ENCODE results near the gene ABR.
A peak's percentile ranks its signal among the peaks of the same experiment; 100 is the strongest.

Gene ABR

GRCh38 chr17:1107083-1107776 lies 72.6 kb downstream of the ABR start:
- H3K14ac ChIP-seq (ENCODE audit: low read length in 2 of 2): peak overlapping the region in 1 of 2 experiments; percentile 18
- no peak for DNase-seq
- no peak overlapping the region for H2BK15ac ChIP-seq (ENCODE audit: low read depth, poor library complexity, severe bottlenecking)
- H2BK120ac ChIP-seq (ENCODE audit: low read depth, low read length): no peak overlapping the region
- no peak overlapping the region for H3K27ac ChIP-seq (ENCODE audit: low read length, poor library complexity, severe bottlenecking)
- WGBS: 94% methylated on average over 20 of the region's 20 CpGs
- no peak overlapping the region for H4K91ac ChIP-seq (ENCODE audit: low read length)
- peak overlapping the region in 1 of 2 experiments; percentile 78 for H3K23ac ChIP-seq (ENCODE audit: low read length in 2 of 2)
- H3K36me3 ChIP-seq (ENCODE audit: control insufficient read depth in 1 of 2, insufficient read depth in 2 of 2, low read depth in 1 of 2, low read length in 2 of 2): peaks cover 26 to 27% of the 10 kb centered on the region in 2 experiments
- peak overlapping the region in 1 of 2 experiments; percentile 7 for H2BK12ac ChIP-seq (ENCODE audit: low read length in 2 of 2)
- H3K9me3 ChIP-seq (ENCODE audit: control insufficient read depth, low read length): no peaks in the 10 kb centered on the region
- no peaks in the 10 kb centered on the region for H3K27me3 ChIP-seq (ENCODE audit: control insufficient read depth in 1 of 2, insufficient read depth in 1 of 2, low read length in 2 of 2)
- H2AFZ ChIP-seq (ENCODE audit: low read depth, low read length): no peak overlapping the region
- no peak overlapping the region for H3K9ac ChIP-seq (ENCODE audit: low read length)
- H3K79me1 ChIP-seq (replicated peaks; ENCODE audit: low read length, poor library complexity, severe bottlenecking): peaks cover 22% of the 10 kb centered on the region
- no peak overlapping the region for H2AK5ac ChIP-seq (ENCODE audit: low read length, severe bottlenecking)
- no peak overlapping the region for H3K18ac ChIP-seq (ENCODE audit: low read depth in 1 of 2, low read length in 2 of 2)
- no peak overlapping the region for H2BK5ac ChIP-seq (ENCODE audit: low read depth, low read length, poor library complexity, severe bottlenecking)
- H3K4me3 ChIP-seq (ENCODE audit: insufficient read depth in 1 of 2, low read depth in 1 of 2, low read length in 2 of 2): peak overlapping the region in 1 of 2 experiments; percentile 89
- no peak overlapping the region for H3K4me2 ChIP-seq (ENCODE audit: low read length, poor library complexity, severe bottlenecking)
- no peak overlapping the region for H4K8ac ChIP-seq (ENCODE audit: low read length)
- H3K4ac ChIP-seq (ENCODE audit: low read depth in 1 of 2, low read length in 2 of 2): no peak overlapping the region
- H3K4me1 ChIP-seq (ENCODE audit: control insufficient read depth, insufficient read depth, low read depth, low read length): peaks cover 46% of the 10 kb centered on the region

- H3K4me2 ChIP-seq (ENCODE audit: low read length, poor library complexity, severe bottlenecking): no peak overlapping the region
- H3K23ac ChIP-seq (ENCODE audit: low read length in 2 of 2): no peak overlapping the region
- no peak overlapping the region for H3K9ac ChIP-seq (ENCODE audit: low read length)
Observed at GRCh38 chr17:1104222-1104621, 75.6 kb downstream of the ABR start.

GRCh38 chr17:1100382-1100781 lies 79.4 kb downstream of the ABR start:
- Histone ChIP-seq H2BK5ac (ENCODE audit: low read depth, low read length, poor library complexity, severe bottlenecking) (no peak overlapping the region), H3K27ac (ENCODE audit: low read length, poor library complexity, severe bottlenecking) (no peak overlapping the region), H3K4me2 (ENCODE audit: low read length, poor library complexity, severe bottlenecking) (no peak overlapping the region), H3K9me3 (ENCODE audit: control insufficient read depth, low read length) (no peaks in the 10 kb centered on the region), H3K4ac (ENCODE audit: low read depth in 1 of 2, low read length in 2 of 2) (no peak overlapping the region), H3K36me3 (ENCODE audit: control insufficient read depth in 1 of 2, insufficient read depth in 2 of 2, low read depth in 1 of 2, low read length in 2 of 2) (peaks cover 55 to 59% of the 10 kb centered on the region in 2 experiments), H3K18ac (ENCODE audit: low read depth in 1 of 2, low read length in 2 of 2) (no peak overlapping the region), H2BK120ac (ENCODE audit: low read depth, low read length) (no peak overlapping the region), H3K4me3 (ENCODE audit: insufficient read depth in 1 of 2, low read depth in 1 of 2, low read length in 2 of 2) (no peak overlapping the region), H3K4me1 (ENCODE audit: control insufficient read depth, insufficient read depth, low read depth, low read length) (peaks cover 6% of the 10 kb centered on the region), H4K91ac (ENCODE audit: low read length) (no peak overlapping the region), H2AK5ac (ENCODE audit: low read length, severe bottlenecking) (no peak overlapping the region), H3K9ac (ENCODE audit: low read length) (no peak overlapping the region), H3K27me3 (ENCODE audit: control insufficient read depth in 1 of 2, insufficient read depth in 1 of 2, low read length in 2 of 2) (no peaks in the 10 kb centered on the region), H2AFZ (ENCODE audit: low read depth, low read length) (no peak overlapping the region), H2BK15ac (ENCODE audit: low read depth, poor library complexity, severe bottlenecking) (no peak overlapping the region), H3K79me1 (replicated peaks; ENCODE audit: low read length, poor library complexity, severe bottlenecking) (peaks cover 39% of the 10 kb centered on the region), H3K23ac (ENCODE audit: low read length in 2 of 2) (no peak overlapping the region), H2BK12ac (ENCODE audit: low read length in 2 of 2) (no peak overlapping the region), H3K14ac (ENCODE audit: low read length in 2 of 2) (no peak overlapping the region), H4K8ac (ENCODE audit: low read length) (peak overlapping the region; percentile 19)
- 93% methylated on average over 11 of the region's 11 CpGs for WGBS
- DNase-seq: no peak

More at GRCh38 chr17:1104222-1104621, 75.6 kb downstream of the ABR start:
- no peak overlapping the region for H3K18ac ChIP-seq (ENCODE audit: low read depth in 1 of 2, low read length in 2 of 2)
- H3K27ac ChIP-seq (ENCODE audit: low read length, poor library complexity, severe bottlenecking): no peak overlapping the region
- no peak overlapping the region for H2AFZ ChIP-seq (ENCODE audit: low read depth, low read length)
- H4K91ac ChIP-seq (ENCODE audit: low read length): no peak overlapping the region
- H2BK120ac ChIP-seq (ENCODE audit: low read depth, low read length): no peak overlapping the region
- no peak overlapping the region for H3K14ac ChIP-seq (ENCODE audit: low read length in 2 of 2)
- no peak overlapping the region for H2BK12ac ChIP-seq (ENCODE audit: low read length in 2 of 2)
- H4K8ac ChIP-seq (ENCODE audit: low read length): no peak overlapping the region
- H3K27me3 ChIP-seq (ENCODE audit: control insufficient read depth in 1 of 2, insufficient read depth in 1 of 2, low read length in 2 of 2): no peaks in the 10 kb centered on the region
- H2BK5ac ChIP-seq (ENCODE audit: low read depth, low read length, poor library complexity, severe bottlenecking): no peak overlapping the region
- DNase-seq: no peak
- H3K4me1 ChIP-seq (ENCODE audit: control insufficient read depth, insufficient read depth, low read depth, low read length): peaks cover 19% of the 10 kb centered on the region
- WGBS: 96% methylated on average over 8 of the region's 8 CpGs
- H3K9me3 ChIP-seq (ENCODE audit: control insufficient read depth, low read length): no peaks in the 10 kb centered on the region
- peaks cover 33% of the 10 kb centered on the region for H3K79me1 ChIP-seq (replicated peaks; ENCODE audit: low read length, poor library complexity, severe bottlenecking)
- no peak overlapping the region for H3K4ac ChIP-seq (ENCODE audit: low read depth in 1 of 2, low read length in 2 of 2)
- H3K36me3 ChIP-seq (ENCODE audit: control insufficient read depth in 1 of 2, insufficient read depth in 2 of 2, low read depth in 1 of 2, low read length in 2 of 2): peaks cover 43% of the 10 kb centered on the region in 2 experiments
- no peak overlapping the region for H2BK15ac ChIP-seq (ENCODE audit: low read depth, poor library complexity, severe bottlenecking)
- no peak overlapping the region for H3K4me3 ChIP-seq (ENCODE audit: insufficient read depth in 1 of 2, low read depth in 1 of 2, low read length in 2 of 2)
- H2AK5ac ChIP-seq (ENCODE audit: low read length, severe bottlenecking): no peak overlapping the region

GRCh38 chr17:1099242-1099641 lies 80.5 kb downstream of the ABR start:
- Histone ChIP-seq H2BK15ac (ENCODE audit: low read depth, poor library complexity, severe bottlenecking) (no peak overlapping the region), H3K4me3 (ENCODE audit: insufficient read depth in 1 of 2, low read depth in 1 of 2, low read length in 2 of 2) (no peak overlapping the region), H3K36me3 (ENCODE audit: control insufficient read depth in 1 of 2, insufficient read depth in 2 of 2, low read depth in 1 of 2, low read length in 2 of 2) (peaks cover 62 to 66% of the 10 kb centered on the region in 2 experiments), H3K79me1 (replicated peaks; ENCODE audit: low read length, poor library complexity, severe bottlenecking) (peaks cover 46% of the 10 kb centered on the region), H3K23ac (ENCODE audit: low read length in 2 of 2) (no peak overlapping the region), H3K9me3 (ENCODE audit: control insufficient read depth, low read length) (no peaks in the 10 kb centered on the region), H4K91ac (ENCODE audit: low read length) (no peak overlapping the region), H3K9ac (ENCODE audit: low read length) (no peak overlapping the region), H3K18ac (ENCODE audit: low read depth in 1 of 2, low read length in 2 of 2) (no peak overlapping the region), H2AK5ac (ENCODE audit: low read length, severe bottlenecking) (no peak overlapping the region), H3K4me2 (ENCODE audit: low read length, poor library complexity, severe bottlenecking) (no peak overlapping the region), H2BK12ac (ENCODE audit: low read length in 2 of 2) (no peak overlapping the region), H3K27ac (ENCODE audit: low read length, poor library complexity, severe bottlenecking) (no peak overlapping the region), H2AFZ (ENCODE audit: low read depth, low read length) (no peak overlapping the region), H2BK5ac (ENCODE audit: low read depth, low read length, poor library complexity, severe bottlenecking) (no peak overlapping the region), H3K4me1 (ENCODE audit: control insufficient read depth, insufficient read depth, low read depth, low read length) (peaks cover 6% of the 10 kb centered on the region), H3K27me3 (ENCODE audit: control insufficient read depth in 1 of 2, insufficient read depth in 1 of 2, low read length in 2 of 2) (no peaks in the 10 kb centered on the region), H3K14ac (ENCODE audit: low read length in 2 of 2) (no peak overlapping the region), H2BK120ac (ENCODE audit: low read depth, low read length) (no peak overlapping the region), H3K4ac (ENCODE audit: low read depth in 1 of 2, low read length in 2 of 2) (no peak overlapping the region), H4K8ac (ENCODE audit: low read length) (no peak overlapping the region)
- WGBS: 97% methylated on average over 9 of the region's 9 CpGs
- no peak for DNase-seq
